Astrocyte of the cerebellum (primary cell): ENCODE data around the gene CDH18.
A peak's percentile ranks its signal among the peaks of the same experiment; 100 is the strongest.

Source experiments
- DNase-seq: peaks from one replicate; pipeline ENCODE4 v3.0.0-alpha.2; 2011; ENCODE audit warnings: low read depth
- H3K4me3 ChIP-seq: 2 replicates; pipeline ENCODE4 v1.5.1; 2011; ENCODE audit warnings: mild to moderate bottlenecking, low read depth, low read length, moderate library complexity
- in situ Hi-C: cut with HindIII; loops from 2 replicates; pipeline ENCODE4 v1.10.0; 2017; ENCODE audit warnings: low sequenced_read_pairs
- TF ChIP-seq, protein P1 (sequence below): IDR thresholded peaks from 2 replicates; pipeline ENCODE4 v1.5.1; 2012; ENCODE audit warnings: low read length, low read depth, moderate library complexity, mild to moderate bottlenecking; ENCODE audit errors: missing control alignments

Gene CDH18

GRCh38 chr5:19770396-19770795 lies 217.6 kb downstream of the CDH18 start:
- H3K4me3 ChIP-seq, result no peak overlapping the region
- TF ChIP-seq, protein P1, sequence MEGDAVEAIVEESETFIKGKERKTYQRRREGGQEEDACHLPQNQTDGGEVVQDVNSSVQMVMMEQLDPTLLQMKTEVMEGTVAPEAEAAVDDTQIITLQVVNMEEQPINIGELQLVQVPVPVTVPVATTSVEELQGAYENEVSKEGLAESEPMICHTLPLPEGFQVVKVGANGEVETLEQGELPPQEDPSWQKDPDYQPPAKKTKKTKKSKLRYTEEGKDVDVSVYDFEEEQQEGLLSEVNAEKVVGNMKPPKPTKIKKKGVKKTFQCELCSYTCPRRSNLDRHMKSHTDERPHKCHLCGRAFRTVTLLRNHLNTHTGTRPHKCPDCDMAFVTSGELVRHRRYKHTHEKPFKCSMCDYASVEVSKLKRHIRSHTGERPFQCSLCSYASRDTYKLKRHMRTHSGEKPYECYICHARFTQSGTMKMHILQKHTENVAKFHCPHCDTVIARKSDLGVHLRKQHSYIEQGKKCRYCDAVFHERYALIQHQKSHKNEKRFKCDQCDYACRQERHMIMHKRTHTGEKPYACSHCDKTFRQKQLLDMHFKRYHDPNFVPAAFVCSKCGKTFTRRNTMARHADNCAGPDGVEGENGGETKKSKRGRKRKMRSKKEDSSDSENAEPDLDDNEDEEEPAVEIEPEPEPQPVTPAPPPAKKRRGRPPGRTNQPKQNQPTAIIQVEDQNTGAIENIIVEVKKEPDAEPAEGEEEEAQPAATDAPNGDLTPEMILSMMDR, result no peak
- in situ Hi-C loops, result no loop called here
- no peak for DNase-seq

- H3K4me3 ChIP-seq, result no peak overlapping the region
- in situ Hi-C loops, result no loop called here
- TF ChIP-seq, protein P1, result no peak
- no peak for DNase-seq
Measured at GRCh38 chr5:19767987-19768386, 220.0 kb downstream of the CDH18 start.

- in situ Hi-C loops, result no loop called here
- DNase-seq, result no peak
- H3K4me3 ChIP-seq, result no peak overlapping the region
- TF ChIP-seq, protein P1, result no peak
Measured at GRCh38 chr5:19753579-19753978, 234.4 kb downstream of the CDH18 start.

DNA sequence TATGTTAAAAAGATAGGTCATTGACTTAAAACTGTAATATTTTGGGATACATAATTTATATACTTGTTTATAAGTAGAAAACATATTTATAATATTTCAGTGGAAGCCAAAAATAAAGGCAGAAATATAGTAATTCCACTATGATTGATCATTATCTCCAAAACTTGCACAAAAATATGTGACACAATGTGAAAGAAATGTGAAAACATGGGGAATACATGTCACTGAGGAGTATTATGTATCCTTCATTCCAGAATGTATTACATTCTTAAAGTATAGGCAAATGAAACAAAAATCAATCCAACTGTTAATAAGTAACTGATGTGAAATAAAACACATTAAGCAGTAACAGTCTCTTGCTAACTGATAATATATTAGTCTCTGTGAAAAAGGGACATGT lies 236.7 kb downstream of the CDH18 start:
- no peak overlapping the region for H3K4me3 ChIP-seq
- DNase-seq, result no peak
- TF ChIP-seq, protein P1, result no peak
- in situ Hi-C loops, result no loop called here

DNA sequence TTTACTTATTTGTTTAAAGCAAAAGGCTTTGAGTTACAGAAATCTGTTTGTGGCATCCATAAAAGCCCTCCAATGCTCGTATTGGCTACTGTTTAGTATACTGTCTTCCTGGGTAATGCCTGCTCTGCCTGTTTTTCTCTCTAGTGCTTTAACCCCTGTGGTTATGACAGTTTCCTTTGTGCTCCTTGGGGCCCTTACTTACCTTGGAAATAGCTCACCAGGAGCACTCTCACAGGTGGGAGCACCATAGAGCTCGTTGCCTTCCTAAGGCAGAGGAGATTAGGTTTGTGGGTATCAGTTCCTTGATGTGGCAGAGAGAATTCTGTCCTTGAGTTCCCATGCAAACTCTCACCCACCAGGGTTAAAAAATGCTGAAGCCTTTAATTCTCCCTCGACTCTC lies 242.8 kb downstream of the CDH18 start:
- DNase-seq, result no peak
- TF ChIP-seq, protein P1, result no peak
- in situ Hi-C loops, result no loop called here
- no peak overlapping the region for H3K4me3 ChIP-seq

GRCh38 chr5:19739671-19740070 lies 248.3 kb downstream of the CDH18 start:
- in situ Hi-C loops, result no loop called here
- no peak overlapping the region for H3K4me3 ChIP-seq
- TF ChIP-seq, protein P1, result no peak
- peak; percentile 0 for DNase-seq

DNA sequence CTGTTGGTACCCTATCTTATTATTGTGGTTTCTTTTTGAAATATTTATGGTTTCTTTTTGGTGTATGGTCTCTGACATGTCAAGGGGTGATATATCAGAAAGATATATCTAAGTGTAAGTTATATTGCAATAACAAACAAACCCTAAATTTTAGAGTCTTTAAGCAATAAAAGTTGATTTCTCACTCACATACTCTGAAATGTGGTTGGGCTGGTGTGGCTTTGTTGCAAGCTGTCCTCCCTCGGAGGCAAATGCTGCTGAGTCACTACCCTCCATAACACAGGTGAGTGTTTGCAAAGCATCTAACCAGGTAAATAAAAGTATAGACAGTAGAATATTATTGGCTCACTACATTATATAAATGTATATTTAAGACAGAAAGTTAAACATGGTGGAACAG lies 253.2 kb downstream of the CDH18 start:
- in situ Hi-C loops, result no loop called here

More for the DNA sequence above, 253.2 kb downstream of the CDH18 start:
- TF ChIP-seq, protein P1, result no peak
- H3K4me3 ChIP-seq, result no peak overlapping the region
- no peak for DNase-seq
